ENCODE data around the gene SLC8A1.

Gene SLC8A1

DNA sequence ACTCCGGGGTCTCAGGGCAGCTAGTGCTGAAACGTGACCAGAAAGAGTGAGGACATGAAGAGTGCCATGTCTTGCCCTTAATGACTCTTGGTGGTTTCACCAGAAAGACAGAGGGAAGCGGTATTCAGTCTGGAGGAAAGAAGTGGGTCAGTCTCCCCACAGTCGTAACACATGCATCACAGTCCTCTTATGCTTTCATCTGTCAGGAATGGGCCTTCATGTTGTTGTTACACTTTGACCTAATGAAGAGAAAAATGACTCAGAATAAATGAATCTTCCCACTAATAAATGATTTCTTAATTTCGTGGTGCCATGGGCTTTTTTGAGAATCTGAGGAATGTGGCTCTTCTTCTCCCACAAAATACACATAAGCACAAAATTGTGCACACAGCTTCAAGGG is 103.2 kb downstream of the SLC8A1 start:
- DNase-seq: no peak

DNA sequence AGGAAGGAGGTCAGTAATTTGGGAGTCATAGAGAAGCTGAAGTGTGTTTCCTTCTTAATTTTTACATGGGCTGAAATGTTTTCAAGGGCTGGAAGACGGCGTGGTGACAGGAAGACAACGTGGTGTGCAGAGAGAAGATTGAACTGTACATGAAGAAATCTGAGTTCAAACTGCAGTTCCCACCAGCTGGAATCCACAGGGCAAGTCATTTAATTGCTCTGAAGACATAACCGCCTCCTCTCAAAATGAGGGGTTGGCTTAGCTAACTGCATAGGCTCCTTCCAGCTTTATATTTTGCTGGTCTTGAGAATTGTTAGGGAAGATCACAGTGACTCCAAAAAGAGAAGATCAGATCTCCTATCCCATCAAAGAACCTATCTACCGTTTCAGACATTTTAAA is 103.9 kb downstream of the SLC8A1 start:
- no peak for DNase-seq

DNA sequence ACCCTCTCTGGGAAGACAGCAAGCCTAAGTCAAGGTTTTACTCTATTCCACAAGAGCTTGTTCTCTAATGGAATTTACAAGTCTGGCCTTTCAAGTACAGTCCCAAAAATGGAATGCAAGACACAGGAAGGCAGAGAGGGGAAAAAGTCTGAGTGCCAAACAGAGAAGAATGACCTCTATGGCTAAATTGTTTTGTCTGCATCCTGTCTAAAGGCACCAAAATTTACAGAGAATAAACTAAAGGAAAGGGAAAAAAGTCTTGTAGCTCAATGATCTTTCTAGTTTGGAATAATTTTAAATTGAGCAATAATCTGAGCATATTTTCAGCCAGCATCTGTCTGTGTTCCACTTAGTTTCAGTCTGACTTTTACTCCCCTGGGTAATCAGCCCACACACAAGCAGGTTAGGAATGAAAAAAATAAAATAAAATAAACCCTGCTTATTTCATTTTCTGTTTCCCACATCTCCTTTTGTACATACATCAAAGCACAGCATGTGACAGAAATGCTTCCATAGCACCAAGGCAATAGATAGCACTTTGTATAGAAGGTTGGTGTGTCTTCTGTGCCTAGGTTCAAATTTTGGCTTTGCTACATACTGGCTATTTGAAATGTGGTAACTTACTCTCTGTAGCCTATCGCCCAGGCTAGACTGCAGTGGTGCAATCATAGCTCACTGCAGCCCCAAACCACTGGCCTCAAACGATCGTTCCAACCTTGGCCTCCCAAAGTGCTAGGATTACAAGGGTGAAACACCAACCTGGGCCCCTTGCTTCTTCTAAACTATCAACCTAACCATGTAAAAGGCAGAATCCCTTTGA is 105.1 kb downstream of the SLC8A1 start:
- no peak for DNase-seq

DNA sequence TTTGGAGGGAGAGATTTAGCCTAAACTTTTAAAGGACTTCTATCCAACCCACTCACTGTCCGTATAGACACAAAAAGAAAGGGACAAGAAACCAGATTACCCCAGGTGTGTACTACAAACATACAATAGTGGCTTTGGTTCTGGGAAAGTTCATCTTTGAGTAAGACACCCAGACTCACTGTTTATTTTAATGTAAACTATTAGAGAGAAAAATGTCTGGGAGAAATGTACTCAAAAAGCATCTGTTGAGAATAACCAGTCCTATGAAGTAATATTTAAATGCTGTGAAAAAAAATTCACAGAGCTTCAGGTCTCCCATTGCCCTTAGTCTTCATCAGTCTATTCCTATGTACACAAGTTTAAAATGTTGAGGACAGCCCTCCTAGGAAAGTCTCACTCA is 107.5 kb downstream of the SLC8A1 start:
- DNase-seq: no peak

DNA sequence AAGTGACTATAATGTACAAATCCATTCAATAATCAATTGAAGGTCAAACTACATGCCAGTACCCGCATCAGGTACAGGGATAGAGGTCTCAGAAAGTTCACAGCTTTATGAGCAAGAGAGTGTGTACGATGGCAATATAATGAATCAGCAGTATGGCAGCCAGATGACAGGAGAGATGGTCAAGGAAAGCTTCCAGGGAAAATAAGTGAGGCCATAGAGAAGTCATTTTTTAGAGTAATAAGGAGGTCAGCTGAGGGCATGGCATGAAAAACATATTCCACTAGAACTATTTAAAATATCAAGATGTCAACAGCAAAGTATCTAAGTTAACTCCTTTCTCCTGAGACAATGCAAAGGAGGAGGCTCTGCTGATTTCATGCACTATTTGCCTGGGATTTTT is 108.0 kb downstream of the SLC8A1 start:
- no peak for DNase-seq

DNA sequence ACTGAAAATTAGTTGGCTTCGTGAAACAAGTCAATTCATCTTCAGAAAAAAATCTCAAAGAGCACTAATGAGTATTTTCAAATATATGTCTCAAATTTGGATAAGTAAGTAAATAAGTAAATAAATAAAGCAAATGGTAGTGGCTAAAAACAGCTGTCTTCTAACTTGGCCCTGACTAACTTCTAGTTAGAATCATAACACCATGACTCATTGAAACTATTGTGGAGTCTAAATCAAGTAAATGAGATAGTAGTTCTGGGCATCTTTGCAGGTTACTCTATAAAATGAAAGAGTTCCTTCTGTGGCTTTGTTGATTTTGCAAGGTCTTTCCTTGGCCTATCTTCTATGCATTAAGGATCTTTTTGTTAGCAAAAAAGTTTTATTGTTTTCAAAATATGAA is 110.7 kb downstream of the SLC8A1 start:
- DNase-seq: no peak

DNA sequence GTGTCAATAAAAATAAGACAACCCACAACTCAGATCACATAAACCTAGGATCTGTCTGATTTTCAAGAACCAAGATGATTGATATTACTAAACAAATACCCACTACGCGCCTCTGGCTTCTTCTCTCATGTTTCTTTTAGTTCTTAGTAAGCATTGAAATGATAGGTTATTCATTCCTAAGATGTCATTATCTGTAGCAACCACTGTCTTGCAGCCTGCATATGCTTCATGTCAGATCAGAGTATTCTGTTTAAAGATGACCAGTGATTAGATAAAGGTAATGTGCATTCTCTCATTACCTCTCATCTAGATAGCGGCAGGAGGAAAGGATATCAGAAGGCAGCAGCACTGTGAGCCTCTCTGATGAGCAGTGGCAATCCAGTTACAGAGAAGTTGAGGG is 112.9 kb downstream of the SLC8A1 start:
- DNase-seq: no peak

DNA sequence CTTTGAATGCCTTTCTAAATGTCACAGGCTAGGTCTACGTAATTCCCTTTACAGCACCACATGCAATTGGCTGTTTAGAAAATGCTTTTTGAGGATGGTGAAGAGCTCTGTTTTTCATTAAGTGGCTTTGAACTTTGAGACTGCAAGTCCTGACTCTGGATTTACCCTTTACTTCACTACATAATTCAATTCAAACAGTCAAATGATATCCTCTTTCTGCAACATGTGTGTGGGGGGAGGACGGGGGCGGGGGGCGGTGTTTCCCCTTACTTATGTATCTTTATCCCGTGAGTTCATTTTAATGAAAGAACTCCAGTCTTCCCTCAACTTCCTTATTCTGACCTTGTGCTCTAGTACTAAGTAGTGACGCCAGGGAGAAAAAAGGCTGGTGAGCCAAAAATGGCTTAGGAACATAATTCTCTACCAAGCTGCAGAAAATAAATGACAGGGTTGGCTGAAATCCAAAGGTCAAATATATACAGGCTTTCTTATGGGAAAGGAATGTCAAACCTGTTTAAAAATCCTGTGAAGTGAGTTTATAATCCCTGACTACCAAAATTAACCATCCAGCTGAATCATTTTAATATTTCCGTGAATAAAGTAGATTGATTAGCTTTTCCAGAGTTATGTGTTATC is 119.6 kb downstream of the SLC8A1 start:
- DNase-seq: no peak

DNA sequence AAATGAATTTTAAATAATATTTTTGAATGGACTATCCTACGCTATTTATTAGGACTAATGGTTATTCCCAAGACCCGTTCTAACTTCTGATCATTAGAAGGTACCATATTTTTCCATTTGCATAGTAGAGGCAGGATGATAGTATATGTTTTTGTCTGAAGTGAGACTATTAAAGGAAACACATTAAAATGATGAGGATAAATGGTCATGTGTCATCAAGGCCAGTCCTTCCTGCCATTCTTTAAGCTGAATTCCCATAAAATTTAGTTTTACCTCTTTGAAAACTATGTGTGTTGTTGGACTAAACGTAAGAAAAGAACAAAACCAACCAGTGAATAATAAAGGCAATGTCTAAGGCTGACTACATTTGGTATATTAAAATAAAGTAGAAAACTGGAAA is 121.8 kb downstream of the SLC8A1 start:
- DNase-seq: no peak

DNA sequence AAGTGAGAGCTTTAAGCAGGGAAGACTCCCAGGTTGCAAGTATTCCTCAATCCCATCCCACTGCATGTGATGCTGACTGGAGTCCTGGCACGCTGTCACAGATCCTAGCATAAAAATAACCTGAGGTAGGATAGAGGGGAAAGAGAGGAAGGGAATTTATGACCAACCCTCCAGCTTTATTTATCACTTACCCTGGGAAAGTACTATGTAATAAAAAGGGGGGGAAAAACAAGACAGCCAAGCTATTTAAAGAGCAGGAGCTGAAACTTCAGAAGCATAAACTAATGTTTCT is 122.2 kb downstream of the SLC8A1 start:
- DNase-seq: no peak

DNA sequence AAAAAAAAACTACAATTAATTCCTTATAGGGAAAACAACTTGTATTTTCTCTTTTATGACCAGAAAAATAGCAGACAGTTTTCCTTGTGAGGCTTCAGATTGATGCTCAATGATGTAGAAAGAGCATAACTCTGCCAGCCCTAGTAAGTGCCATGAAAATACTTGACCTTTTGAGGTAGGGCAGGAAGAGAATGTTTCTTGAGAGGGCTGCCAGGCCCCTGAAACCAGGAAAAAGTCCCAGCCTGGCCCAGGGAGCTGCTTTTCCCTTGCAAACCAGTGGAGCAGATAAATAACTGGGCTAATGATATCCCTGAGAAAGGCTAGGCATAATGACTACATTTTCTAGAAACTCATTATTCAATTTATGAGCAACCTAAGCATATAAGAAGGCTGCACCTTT is 126.8 kb downstream of the SLC8A1 start:
- DNase-seq: no peak

DNA sequence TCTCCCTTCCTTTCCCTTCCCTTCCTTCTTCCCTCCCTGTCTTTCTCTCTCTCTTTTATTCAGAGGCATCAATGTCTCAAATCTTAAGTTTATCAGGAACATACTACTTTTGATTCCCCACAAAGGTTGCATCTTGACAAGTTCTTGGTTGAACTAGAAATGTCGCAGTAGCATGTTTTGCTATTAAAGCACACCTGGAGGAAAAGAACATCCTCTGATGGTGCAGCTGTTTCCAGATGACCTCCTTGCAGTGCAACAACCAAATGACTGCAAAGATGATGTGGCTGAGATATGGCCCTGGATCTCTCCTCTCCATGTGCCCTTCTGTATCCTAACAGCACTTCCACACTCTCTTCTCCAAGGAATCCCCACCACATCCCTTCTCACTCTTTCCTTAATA is 127.2 kb downstream of the SLC8A1 start:
- DNase-seq: no peak

DNA sequence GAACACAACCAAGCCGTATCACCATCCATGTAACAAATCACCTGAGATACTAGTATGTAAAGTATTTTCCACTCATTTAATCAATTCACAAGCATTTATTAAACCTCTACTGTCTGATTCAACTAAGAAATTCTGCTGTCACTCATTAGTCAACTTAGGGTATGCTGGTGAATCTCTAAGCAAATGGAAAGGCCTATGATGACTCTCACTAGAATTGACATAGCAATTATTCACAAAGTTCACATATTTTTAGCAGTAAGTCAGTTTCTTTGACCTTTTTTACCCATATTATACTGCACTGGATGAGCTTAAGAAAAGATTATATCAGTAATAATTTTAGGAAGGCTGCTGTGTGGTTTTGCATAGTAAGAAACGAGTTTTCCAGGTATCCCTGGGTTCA is 130.1 kb downstream of the SLC8A1 start:
- DNase-seq: no peak

DNA sequence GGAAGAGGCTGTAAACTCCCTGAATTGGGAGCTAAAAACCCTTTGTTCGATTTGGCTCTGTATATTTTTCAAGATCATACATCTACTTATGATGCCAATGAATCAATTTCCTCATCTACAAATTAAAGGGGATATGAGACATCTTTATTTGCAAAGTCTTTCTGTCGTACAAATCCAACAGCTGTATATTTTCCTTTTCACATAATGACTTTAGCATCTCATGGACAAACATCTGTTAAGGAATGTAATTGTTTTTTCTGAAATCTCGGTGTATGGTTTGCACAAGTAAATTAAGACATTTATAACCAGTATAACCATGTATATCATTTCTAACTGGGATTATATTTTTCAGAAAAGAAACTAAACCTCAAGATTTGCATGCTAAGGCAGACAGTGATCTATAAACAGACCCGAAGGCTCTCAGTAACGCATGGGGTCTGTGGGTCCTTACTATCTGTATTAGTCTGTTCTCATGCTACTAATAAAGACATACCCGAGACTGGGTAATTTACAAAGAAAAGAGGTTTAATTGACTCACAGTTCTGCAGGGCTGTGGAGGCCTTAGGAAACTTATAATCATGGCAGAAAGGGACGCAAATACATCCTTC is 130.8 kb downstream of the SLC8A1 start:
- no peak for DNase-seq

DNA sequence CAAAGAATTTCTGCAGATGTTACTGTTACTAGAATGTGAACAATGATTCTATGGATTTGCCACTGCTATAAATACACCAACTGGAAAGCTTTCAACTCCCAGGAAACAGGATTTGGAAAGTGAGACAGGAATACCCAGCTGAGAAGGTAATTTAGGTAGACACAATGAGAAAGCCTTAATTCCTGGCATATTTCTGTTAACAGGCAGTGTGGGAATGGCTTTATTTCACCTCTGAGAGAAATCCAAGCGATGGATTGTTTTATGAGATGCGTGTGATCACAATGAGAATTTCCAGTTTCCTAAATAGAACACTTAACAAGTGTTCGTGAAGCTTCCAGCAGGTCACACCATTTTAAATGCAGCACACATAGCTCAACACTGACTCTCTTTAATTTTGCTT is 133.0 kb downstream of the SLC8A1 start:
- no peak for DNase-seq

DNA sequence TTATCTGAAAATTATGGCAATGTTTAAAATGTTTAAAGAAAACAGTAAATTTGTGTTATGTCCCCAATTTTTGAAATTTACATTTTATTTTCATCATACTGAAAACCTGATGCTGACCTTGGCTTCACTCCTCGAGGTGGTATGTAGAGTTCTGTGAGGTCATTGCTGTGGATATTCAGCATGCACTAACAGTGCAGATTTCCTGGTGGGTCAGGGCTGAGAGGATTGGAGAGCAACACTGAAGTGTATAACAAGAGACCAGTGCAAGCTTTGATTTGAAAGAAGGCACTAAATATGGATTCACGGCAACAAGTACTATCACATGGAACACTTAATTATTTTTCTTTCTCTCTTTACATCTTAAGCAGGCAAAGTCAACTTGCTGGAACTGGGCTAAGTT is 134.1 kb downstream of the SLC8A1 start:
- DNase-seq: no peak

DNA sequence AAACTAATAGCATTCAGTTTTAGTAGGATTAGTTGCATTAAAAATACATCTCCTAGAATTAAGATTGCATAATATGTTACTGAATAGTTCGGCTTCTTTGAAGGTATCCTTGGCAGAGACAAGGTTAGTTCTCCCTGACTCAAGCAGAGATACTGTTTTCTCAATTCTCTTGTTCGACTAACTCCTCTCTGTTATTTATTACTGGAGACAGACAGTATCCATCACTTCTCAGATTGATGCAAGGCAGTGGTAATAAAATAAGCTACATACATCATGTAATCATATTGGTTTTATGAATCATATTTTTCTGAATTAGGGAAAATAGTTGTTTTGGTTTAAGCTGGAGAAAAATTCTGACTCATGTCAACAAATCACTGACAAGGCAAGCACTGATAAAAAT is 134.8 kb downstream of the SLC8A1 start:
- DNase-seq: no peak

DNA sequence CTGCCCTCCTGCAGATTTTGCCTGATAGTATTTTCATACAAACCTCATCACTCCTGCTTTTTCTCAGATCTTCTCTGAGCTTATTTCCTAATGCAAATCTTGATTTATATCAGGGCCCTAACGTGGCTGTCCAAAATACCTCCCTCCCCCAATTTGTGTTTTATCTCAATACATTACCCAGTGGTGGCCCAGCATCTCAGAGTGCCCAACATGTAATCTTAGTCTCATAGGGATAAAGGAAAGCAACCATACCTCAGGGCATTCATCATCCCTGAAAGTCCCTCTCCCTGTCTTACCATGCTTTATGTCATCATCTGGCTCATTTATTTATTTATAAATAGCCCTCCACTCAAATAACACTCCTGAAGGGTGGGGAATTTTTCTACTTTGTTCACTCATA is 135.3 kb downstream of the SLC8A1 start:
- no peak for DNase-seq

DNA sequence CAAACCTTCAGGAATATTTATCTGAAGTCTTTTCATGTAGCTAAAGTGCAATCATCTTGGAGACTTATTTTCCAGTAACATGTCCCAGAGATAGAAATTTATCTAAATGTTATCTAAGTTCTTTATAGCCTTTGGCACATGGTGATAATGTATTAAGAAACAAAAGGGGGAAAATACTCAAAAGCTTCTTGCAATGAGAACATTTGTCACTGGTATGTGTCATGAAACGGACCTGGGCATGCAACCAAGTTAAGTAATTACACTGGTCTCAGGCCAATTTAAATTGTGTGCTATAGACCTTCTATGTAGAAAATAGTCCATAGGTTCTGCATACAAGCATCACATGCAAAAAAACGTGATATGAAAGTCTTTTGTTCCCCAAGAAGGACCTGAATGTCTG is 136.2 kb downstream of the SLC8A1 start:
- DNase-seq: no peak

DNA sequence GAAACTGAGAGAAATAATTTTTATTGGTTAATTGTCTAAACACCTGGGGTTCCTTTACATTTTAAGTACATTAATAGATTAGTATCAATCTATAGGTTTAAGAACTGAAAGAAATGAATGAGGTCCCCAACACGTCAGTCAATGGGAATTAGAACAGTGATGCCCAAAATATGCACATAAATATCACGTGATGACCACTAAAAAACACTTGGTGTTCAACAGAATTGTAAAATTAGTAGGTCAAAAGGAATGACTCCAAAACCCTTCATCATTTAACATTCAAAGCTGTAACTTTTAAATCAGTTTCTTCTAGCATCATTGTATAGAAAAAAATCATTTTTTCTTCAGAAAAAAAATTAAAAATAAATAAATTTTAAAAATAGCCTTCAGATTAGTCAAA is 140.9 kb downstream of the SLC8A1 start:
- DNase-seq: no peak

DNA sequence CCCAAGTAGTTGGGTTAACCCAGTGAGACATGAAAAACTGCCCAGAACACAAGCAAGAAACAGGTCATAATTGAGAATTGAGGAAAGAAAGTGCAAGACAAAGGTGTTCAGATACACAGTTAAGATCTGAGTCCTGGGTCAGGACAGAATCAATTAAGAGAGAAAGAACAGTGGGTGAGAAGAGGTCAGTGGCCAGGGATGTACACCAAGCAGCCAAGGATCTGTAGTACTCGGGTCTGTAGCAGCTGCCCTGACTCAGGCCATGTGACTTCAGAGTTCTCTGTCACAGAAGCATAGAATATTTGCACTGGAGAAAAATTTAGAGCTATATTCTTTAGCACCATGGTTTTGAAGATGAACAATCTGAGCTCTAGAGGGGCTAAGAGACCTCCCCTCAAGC is 141.6 kb downstream of the SLC8A1 start:
- DNase-seq: no peak

DNA sequence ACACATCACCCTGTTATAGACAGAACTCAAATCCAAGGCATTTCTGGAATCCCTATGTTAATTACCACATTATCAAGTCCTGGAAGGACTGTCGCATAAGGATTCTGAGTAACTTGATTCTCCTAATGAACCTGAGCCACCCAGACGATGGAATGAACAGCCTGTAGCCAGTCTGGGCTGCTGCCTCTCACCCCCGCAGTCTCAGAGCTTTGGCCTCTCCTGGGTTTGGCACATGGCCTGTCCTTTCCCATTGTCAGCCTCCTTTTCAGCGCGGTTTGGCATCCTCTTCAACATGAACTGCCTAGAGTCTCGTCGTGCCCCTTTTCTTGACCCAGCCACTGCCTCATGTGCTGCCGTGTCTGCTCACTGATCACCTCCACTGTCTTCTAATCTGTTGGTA is 147.6 kb downstream of the SLC8A1 start:
- DNase-seq: no peak

DNA sequence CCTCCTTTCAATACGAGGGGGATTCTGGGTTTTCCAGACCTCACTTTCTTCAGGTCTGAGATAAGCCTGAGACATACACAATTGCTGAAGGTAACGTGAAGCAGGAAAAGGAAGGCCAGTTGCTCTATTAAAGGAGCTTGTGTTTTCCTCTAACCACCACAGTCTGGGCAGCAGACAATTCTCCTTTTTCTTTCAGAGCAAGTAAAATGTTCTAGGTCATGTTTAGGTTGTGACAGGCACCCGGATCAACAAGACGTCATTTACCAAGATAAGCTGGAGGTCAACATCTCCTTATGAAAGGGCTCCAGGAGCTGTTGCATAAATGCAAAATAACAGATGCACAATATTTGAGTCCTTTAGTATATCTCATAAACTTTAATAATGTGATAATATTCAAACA is 148.1 kb downstream of the SLC8A1 start:
- DNase-seq: no peak

DNA sequence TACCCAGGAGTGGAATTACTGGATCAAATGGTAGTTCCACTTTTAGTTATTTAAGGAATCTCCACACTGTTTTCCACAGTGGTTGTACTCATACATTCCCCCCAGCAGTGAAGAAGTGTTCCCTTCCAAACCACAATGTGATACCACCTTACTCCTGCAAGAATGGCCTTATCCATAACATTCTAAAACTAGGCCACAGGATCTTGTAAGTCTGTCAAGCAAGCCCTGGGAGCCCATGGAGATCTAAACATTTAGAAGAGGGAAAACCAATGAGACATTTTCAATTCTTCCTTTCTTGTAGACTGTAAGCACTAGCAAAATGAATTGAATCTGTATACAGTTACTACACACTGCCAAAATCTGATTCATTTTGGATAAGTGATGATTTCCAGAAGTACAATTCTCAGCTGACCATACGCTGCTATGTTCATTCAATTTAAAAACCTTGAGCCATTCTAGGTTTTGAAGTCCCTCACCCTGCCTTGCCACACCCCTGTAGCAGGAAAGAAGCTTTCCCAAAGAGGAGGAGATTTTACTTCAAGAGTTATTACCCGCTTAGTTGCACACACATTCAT is 149.1 kb downstream of the SLC8A1 start:
- no peak for DNase-seq
